ENCODE measurements around the gene CPB2.

The CPB2 gene

GRCh38 chr13:46038296-46038695, 66.5 kb downstream of the CPB2 start:
- Histone ChIP-seq H3K36me3 (ENCODE audit: control insufficient read depth, insufficient read depth, low read length) (peaks cover 3% of the 10 kb centered on the region), H3K27me3 (ENCODE audit: control insufficient read depth, insufficient read depth, low read length, poor library complexity, severe bottlenecking) (no peaks in the 10 kb centered on the region), H3K27ac (ENCODE audit: insufficient read depth, low read depth, low read length, poor library complexity, severe bottlenecking) (no peak overlapping the region), H3K9me3 (ENCODE audit: control insufficient read depth, low read length) (no peaks in the 10 kb centered on the region), H3K4me3 (ENCODE audit: insufficient read depth, low read depth, low read length) (no peak overlapping the region), H3K4me1 (ENCODE audit: control insufficient read depth, insufficient read depth, low read length) (no peaks in the 10 kb centered on the region)
- WGBS, 2 experiments, result 94 to 95% methylated on average over 4 of the region's 4 CpGs

GRCh38 chr13:46035066-46035465, 69.8 kb downstream of the CPB2 start:
- no peaks in the 10 kb centered on the region for H3K27me3 ChIP-seq (ENCODE audit: control insufficient read depth, insufficient read depth, low read length, poor library complexity, severe bottlenecking)
- no peak overlapping the region for H3K27ac ChIP-seq (ENCODE audit: insufficient read depth, low read depth, low read length, poor library complexity, severe bottlenecking)
- peaks cover 12% of the 10 kb centered on the region for H3K36me3 ChIP-seq (ENCODE audit: control insufficient read depth, insufficient read depth, low read length)
- whole genome bisulfite sequencing, 2 experiments, result 76 to 83% methylated on average over 2 of the region's 2 CpGs
- H3K4me3 ChIP-seq (ENCODE audit: insufficient read depth, low read depth, low read length), result no peak overlapping the region
- H3K9me3 ChIP-seq (ENCODE audit: control insufficient read depth, low read length), result no peaks in the 10 kb centered on the region
- no peaks in the 10 kb centered on the region for H3K4me1 ChIP-seq (ENCODE audit: control insufficient read depth, insufficient read depth, low read length)

DNA sequence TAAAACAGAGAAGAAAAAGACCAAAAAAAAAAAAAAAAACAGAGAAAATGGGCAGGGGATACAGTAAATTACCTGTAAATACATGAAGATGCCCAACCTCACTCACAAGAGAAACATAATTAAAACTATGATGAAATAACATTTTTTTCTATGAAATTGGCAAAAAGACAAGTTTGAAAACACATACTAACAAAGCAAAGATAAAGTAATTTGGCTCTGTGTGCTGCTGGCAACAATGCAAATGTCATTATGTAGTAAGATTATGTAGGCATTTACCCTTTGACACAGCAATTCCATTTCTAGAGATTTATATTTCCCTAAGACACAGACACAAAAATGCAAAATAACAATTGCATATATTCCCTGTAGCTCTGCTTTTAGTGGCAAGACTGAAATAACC, 72.5 kb downstream of the CPB2 start:
- Histone ChIP-seq H3K4me1 (ENCODE audit: control insufficient read depth, insufficient read depth, low read length) (no peaks in the 10 kb centered on the region), H3K36me3 (ENCODE audit: control insufficient read depth, insufficient read depth, low read length) (peaks cover 13% of the 10 kb centered on the region), H3K27ac (ENCODE audit: insufficient read depth, low read depth, low read length, poor library complexity, severe bottlenecking) (no peak overlapping the region), H3K27me3 (ENCODE audit: control insufficient read depth, insufficient read depth, low read length, poor library complexity, severe bottlenecking) (no peaks in the 10 kb centered on the region), H3K4me3 (ENCODE audit: insufficient read depth, low read depth, low read length) (no peak overlapping the region), H3K9me3 (ENCODE audit: control insufficient read depth, low read length) (no peaks in the 10 kb centered on the region)

DNA sequence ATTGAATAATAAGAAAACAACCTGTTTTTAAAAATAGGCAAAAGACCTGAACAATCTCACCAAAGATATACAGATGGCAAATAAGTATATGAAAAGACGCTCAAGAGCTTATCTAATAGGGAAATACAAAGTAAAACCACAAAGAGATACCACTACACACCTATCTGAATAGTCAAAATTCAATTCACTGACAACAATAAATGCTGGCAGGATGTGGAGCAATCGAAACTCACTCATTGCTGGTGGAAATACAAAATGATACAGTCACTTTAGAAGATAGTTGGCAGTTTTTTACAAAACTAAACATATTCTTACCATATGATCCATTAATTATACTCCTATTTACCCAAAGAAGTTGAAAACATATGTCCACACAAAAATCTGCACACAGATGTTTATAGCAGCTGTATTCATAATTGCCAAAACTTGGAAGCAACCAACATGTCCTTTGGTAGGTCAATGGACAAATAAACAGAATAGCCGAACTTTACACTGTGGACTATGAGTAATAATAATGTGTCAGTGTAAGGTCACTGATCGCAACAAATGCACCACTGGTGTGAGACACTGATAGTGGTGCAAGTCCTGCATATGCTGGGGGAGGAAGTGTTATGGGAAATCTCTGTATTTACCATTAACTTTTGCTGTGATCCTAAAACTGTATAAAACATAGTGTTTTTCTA, 73.1 kb downstream of the CPB2 start:
- Histone ChIP-seq H3K4me3 (ENCODE audit: insufficient read depth, low read depth, low read length) (no peak overlapping the region), H3K36me3 (ENCODE audit: control insufficient read depth, insufficient read depth, low read length) (peaks cover 13% of the 10 kb centered on the region), H3K4me1 (ENCODE audit: control insufficient read depth, insufficient read depth, low read length) (no peaks in the 10 kb centered on the region), H3K9me3 (ENCODE audit: control insufficient read depth, low read length) (no peaks in the 10 kb centered on the region), H3K27ac (ENCODE audit: insufficient read depth, low read depth, low read length, poor library complexity, severe bottlenecking) (no peak overlapping the region), H3K27me3 (ENCODE audit: control insufficient read depth, insufficient read depth, low read length, poor library complexity, severe bottlenecking) (no peaks in the 10 kb centered on the region)
- 93 to 97% methylated on average over 3 to 4 of the region's 4 CpGs for WGBS, 2 experiments

- Histone ChIP-seq H3K4me3 (ENCODE audit: insufficient read depth, low read depth, low read length) (no peak overlapping the region), H3K27ac (ENCODE audit: insufficient read depth, low read depth, low read length, poor library complexity, severe bottlenecking) (no peak overlapping the region), H3K36me3 (ENCODE audit: control insufficient read depth, insufficient read depth, low read length) (peaks cover 1% of the 10 kb centered on the region), H3K27me3 (ENCODE audit: control insufficient read depth, insufficient read depth, low read length, poor library complexity, severe bottlenecking) (no peaks in the 10 kb centered on the region), H3K9me3 (ENCODE audit: control insufficient read depth, low read length) (no peaks in the 10 kb centered on the region), H3K4me1 (ENCODE audit: control insufficient read depth, insufficient read depth, low read length) (no peaks in the 10 kb centered on the region)
- WGBS, 2 experiments, result 95 to 96% methylated on average over 4 of the region's 4 CpGs
Observed at GRCh38 chr13:46025157-46025556, 79.7 kb downstream of the CPB2 start.

DNA sequence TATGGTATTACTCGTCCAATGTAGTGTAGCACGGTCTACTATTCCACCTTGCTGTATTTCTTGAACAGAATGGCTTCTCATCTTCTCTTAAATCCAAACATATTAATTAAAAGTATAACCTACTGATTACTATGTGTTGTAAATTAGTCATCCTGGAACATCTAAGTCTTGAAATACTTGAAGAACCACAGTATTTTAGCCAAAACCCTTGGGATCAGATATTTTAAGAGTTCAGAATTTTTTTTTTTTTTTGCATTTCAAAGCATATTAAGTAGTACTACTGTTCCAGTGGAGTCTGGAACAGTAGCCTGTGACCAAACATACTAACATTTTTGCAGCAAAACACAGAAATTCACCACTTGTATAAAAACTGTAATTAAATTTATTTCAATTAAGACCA, 82.4 kb downstream of the CPB2 start:
- WGBS, 2 experiments, result 100% methylated on average over 1 of the region's 2 CpGs; no CpG with 5 or more reads in 1 of the 2 experiments
- Histone ChIP-seq H3K9me3 (ENCODE audit: control insufficient read depth, low read length) (no peaks in the 10 kb centered on the region), H3K27me3 (ENCODE audit: control insufficient read depth, insufficient read depth, low read length, poor library complexity, severe bottlenecking) (no peaks in the 10 kb centered on the region), H3K27ac (ENCODE audit: insufficient read depth, low read depth, low read length, poor library complexity, severe bottlenecking) (no peak overlapping the region), H3K4me1 (ENCODE audit: control insufficient read depth, insufficient read depth, low read length) (no peaks in the 10 kb centered on the region), H3K36me3 (ENCODE audit: control insufficient read depth, insufficient read depth, low read length) (peaks cover 13% of the 10 kb centered on the region), H3K4me3 (ENCODE audit: insufficient read depth, low read depth, low read length) (no peak overlapping the region)

GRCh38 chr13:46016216-46016615, 88.6 kb downstream of the CPB2 start:
- Histone ChIP-seq H3K9me3 (ENCODE audit: control insufficient read depth, low read length) (no peaks in the 10 kb centered on the region), H3K27me3 (ENCODE audit: control insufficient read depth, insufficient read depth, low read length, poor library complexity, severe bottlenecking) (no peaks in the 10 kb centered on the region), H3K27ac (ENCODE audit: insufficient read depth, low read depth, low read length, poor library complexity, severe bottlenecking) (no peak overlapping the region), H3K4me3 (ENCODE audit: insufficient read depth, low read depth, low read length) (no peak overlapping the region), H3K4me1 (ENCODE audit: control insufficient read depth, insufficient read depth, low read length) (no peaks in the 10 kb centered on the region), H3K36me3 (ENCODE audit: control insufficient read depth, insufficient read depth, low read length) (peaks cover 21% of the 10 kb centered on the region)

DNA sequence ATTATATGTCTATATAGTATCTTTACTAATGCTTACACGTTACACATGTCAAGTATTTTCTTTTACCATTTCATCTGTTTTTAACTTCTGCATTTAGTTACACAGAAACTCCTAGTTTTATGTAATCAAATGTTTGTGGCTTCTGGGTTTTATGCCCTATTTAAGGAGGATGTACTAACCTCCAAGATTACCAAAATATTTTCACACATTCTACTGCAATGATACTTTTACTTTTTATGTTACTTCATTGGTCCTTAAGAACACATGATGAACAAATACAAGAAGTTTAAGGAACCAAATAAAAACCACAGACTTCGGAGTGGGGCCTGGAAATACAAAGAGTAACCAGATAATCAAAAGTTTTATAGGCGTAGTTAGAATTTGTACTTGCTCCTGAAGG, 89.5 kb downstream of the CPB2 start:
- no peak overlapping the region for H3K27ac ChIP-seq (ENCODE audit: insufficient read depth, low read depth, low read length, poor library complexity, severe bottlenecking)
- no peaks in the 10 kb centered on the region for H3K27me3 ChIP-seq (ENCODE audit: control insufficient read depth, insufficient read depth, low read length, poor library complexity, severe bottlenecking)
- H3K4me3 ChIP-seq (ENCODE audit: insufficient read depth, low read depth, low read length), result no peak overlapping the region
- WGBS, 2 experiments, result 92 to 100% methylated on average over 2 of the region's 3 CpGs
- no peaks in the 10 kb centered on the region for H3K4me1 ChIP-seq (ENCODE audit: control insufficient read depth, insufficient read depth, low read length)
- H3K36me3 ChIP-seq (ENCODE audit: control insufficient read depth, insufficient read depth, low read length), result peaks cover 21% of the 10 kb centered on the region
- no peaks in the 10 kb centered on the region for H3K9me3 ChIP-seq (ENCODE audit: control insufficient read depth, low read length)

DNA sequence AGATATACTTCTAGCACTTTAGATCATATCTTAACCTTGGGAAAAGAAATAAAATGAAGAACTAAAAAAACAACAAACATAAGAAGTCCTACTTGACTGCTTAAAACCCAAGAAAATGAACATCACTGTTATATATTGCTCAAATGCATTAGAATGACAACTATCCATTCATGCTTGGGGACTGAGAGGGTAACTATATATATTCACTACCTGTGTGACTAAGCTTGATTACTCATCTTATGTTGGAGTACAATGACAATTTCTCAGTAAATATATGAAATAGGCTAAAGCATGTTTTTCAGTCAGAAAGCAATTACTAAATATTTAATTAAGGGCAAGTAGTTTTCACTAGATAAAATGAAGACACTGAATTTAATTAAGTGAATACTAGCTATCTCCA, 92.4 kb downstream of the CPB2 start:
- Histone ChIP-seq H3K4me1 (ENCODE audit: control insufficient read depth, insufficient read depth, low read length) (no peaks in the 10 kb centered on the region), H3K4me3 (ENCODE audit: insufficient read depth, low read depth, low read length) (no peak overlapping the region), H3K36me3 (ENCODE audit: control insufficient read depth, insufficient read depth, low read length) (peaks cover 8% of the 10 kb centered on the region), H3K27ac (ENCODE audit: insufficient read depth, low read depth, low read length, poor library complexity, severe bottlenecking) (no peak overlapping the region), H3K27me3 (ENCODE audit: control insufficient read depth, insufficient read depth, low read length, poor library complexity, severe bottlenecking) (no peaks in the 10 kb centered on the region), H3K9me3 (ENCODE audit: control insufficient read depth, low read length) (no peaks in the 10 kb centered on the region)

DNA sequence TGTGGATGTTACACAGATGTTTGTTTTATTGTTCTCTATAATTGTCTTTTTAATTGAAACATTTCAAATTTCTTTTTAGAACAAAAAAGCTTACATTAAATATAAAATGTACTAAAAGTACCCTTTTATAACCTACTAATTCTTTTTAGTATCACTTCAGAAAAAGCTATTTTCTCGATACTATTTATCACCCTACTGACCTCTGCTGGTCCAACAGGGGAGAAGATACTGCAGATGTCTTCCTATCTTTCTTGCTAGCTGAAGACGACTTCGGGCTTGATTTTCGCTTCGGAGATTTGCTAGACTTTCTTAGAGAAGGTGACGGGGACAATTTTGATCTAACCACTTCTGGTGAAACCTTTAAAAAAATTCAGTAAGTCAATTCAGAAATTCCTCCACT, 94.7 kb downstream of the CPB2 start:
- Histone ChIP-seq H3K27ac (ENCODE audit: insufficient read depth, low read depth, low read length, poor library complexity, severe bottlenecking) (no peak overlapping the region), H3K4me1 (ENCODE audit: control insufficient read depth, insufficient read depth, low read length) (no peaks in the 10 kb centered on the region), H3K9me3 (ENCODE audit: control insufficient read depth, low read length) (no peaks in the 10 kb centered on the region), H3K36me3 (ENCODE audit: control insufficient read depth, insufficient read depth, low read length) (no peaks in the 10 kb centered on the region), H3K27me3 (ENCODE audit: control insufficient read depth, insufficient read depth, low read length, poor library complexity, severe bottlenecking) (no peaks in the 10 kb centered on the region), H3K4me3 (ENCODE audit: insufficient read depth, low read depth, low read length) (no peak overlapping the region)
- 87 to 88% methylated on average over 6 of the region's 6 CpGs for WGBS, 2 experiments

DNA sequence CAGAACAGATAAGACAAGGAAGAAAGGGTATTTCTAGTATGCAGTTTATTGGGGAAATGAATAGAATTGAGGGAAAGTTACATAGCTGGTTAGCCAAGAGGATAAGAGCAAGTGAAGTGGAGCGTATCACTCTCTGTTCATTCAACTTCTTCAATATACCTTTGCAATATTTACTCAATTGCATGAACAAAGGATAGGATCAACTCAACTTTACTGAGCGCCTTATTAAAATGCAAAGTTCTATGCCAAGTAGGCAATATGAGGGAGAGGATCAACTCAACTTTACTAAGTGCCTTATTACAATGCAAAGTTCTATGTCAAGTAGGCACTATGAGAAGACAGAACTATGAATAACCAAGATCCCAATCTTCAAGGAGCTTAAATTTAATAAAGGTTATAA, 96.2 kb downstream of the CPB2 start:
- Histone ChIP-seq H3K4me3 (ENCODE audit: insufficient read depth, low read depth, low read length) (no peak overlapping the region), H3K4me1 (ENCODE audit: control insufficient read depth, insufficient read depth, low read length) (no peaks in the 10 kb centered on the region), H3K27me3 (ENCODE audit: control insufficient read depth, insufficient read depth, low read length, poor library complexity, severe bottlenecking) (no peaks in the 10 kb centered on the region), H3K27ac (ENCODE audit: insufficient read depth, low read depth, low read length, poor library complexity, severe bottlenecking) (no peak overlapping the region), H3K9me3 (ENCODE audit: control insufficient read depth, low read length) (no peaks in the 10 kb centered on the region), H3K36me3 (ENCODE audit: control insufficient read depth, insufficient read depth, low read length) (no peaks in the 10 kb centered on the region)
- WGBS, 2 experiments, result 96 to 100% methylated on average over 2 of the region's 2 CpGs
